Germinal center (tissue), 1 donor: Measurements from ENCODE around the gene METTL25.

Source experiments
- DNase-seq: peaks from one replicate; pipeline ENCODE4 v3.0.0; 2012; ENCODE audit warnings: mixed read lengths, low spot score

METTL25 gene

DNA sequence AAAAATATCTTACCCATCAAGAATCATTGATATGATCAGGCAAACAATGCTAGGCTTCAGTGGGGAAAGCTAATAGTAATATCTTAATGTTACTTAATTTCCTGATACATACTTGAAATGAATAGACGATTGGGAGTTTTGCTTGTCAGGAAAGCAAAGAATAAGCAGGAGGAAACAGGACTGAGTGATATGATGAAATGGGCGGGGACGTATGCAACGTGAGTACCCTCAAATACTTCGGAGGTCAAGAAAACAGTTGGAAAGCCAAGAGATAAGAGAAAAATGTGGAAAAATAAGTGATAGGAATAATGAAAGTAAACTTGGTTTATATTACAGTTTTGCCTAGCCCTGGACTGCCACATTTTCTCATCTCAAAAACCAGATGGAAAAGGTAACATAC is 49.2 kb downstream of the METTL25 start:
- DNase-seq = no peak

DNA sequence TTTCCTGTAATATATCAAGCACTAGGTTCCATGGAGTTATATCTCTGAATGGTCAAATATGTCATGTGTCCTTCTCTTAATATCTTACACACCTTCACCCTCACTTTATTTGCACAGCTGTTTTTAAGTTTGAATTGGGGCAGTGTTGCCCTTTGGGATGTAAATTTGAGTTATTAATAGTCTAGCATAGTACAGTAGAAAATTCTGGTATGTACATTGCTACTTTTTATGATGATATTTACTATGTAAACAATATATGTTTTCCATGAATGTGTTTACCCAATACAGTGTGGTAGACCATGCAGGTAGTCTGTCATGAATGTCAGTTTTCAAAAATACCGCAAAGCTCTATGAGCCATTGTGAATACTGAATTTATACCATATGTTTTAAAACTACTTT is 50.5 kb downstream of the METTL25 start:
- no peak for DNase-seq

DNA sequence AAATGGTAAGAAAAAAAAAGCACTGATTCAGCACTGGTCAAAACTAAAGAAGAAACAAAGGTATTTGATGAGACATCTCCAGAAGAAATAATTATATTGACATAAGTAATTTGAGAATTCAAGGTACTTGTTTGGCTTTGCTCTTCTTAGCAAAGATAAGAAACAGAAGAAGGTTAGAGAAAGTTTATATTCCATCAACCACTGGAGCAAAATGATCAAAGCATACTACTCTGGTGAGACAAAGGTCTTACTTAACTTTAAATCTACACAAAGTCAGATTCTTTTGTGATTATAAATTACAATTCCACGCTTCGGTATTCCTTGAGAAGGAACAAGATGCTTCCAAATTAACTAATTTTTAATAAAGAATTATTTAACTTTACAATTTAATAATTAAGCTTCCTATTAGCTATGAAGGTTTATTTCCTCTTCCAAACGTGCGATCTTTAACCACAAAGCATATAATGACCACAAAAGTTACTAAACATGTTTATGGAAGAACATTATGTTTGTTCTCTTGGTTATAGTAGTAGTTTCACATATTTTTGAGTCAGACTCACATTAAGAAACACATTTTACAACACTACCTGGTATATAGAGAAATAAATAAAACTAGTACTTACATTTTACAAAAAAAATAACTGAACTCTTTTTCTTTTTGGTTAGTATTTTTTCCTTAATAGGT is 53.4 kb downstream of the METTL25 start:
- no peak for DNase-seq

DNA sequence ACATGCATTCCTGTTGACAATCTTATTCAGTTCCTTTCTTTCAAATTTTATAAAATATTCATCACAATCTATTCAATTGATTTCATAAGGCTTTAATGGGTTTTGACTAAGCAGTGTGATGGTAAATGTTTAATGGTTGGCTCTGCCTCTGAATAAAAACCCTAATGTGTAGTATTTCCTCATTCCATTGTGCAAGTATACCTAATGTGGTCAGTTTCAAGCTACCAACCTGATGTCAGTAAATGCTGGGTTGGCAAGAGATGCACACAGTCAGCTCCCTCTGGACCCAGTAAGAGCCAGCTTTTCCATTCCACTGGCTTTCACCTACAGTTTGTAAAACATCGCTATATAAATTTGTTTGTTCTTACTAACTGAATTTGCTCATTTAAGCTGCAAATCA is 53.9 kb downstream of the METTL25 start:
- no peak for DNase-seq

DNA sequence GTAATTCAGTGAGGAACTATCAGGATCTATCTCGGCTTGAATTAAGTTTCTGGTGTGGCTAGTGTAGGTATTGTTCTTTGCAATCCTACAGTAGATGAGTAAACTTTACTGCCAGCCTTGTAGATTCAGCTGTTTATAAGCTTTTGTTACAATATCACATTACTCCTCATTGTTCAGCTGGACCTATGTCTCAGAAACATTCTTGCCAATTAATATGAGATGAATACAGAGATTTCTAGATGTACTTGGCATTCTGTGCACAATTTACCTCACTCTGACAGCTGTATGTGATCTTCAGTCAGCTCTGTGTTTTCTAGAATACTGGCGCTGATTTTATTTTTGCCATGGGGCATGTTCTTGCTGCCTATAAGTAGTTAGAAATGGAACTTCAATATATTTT is 55.7 kb downstream of the METTL25 start:
- DNase-seq = no peak

DNA sequence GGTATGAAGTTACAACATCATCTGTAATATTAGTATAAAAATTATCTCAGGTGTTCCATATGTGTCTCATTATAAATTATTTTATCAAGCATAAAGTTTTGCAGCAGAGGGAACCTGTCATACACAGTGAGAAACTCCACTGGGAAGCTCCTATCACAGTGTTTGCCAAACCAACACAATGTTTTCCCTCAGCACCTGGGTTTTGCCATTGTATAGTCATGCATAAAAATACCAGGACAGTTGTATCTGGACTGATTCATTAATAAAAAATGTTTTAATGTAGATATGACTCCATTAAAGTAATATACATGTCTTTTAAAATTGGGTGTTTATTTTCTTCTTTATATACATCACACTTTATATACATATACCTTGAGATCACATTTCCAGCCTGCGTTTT is 56.6 kb downstream of the METTL25 start:
- DNase-seq = no peak

DNA sequence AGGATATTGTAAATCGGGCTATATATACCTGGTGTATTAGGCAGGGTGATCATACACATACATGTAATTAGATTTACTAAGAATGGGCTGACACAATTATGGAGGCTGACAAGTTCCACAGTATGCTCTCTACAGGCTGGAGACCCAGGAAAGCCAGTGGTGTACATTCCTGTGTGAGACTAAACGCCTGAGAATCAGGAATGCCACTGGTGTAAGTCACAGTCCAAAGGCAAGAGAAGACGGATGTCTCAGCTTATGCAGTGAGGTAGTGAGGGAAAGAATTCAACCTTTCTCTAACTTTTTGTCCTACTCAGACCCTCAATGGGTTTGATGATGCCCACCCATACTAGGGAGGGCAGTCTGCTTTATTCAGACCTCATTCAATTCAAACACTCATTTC is 57.1 kb downstream of the METTL25 start:
- no peak for DNase-seq

DNA sequence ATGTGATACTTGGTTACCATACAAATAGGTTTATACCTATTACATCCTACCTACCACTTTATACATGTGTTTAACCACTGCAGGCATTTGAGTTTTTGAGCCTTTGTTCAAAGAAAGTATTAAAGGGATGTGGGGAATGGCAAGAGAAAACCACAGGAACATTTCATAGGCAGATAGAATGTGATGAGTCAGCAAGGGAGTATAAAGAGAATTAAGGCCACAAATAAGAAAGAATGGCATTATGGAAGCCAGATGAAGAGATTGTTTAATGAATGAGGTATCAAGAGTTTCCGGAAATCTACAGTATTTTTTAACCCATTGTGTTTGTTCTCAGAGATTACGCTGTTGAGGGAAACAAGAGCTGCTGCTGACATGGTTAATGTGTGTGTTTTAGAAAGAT is 66.9 kb downstream of the METTL25 start:
- DNase-seq = no peak

DNA sequence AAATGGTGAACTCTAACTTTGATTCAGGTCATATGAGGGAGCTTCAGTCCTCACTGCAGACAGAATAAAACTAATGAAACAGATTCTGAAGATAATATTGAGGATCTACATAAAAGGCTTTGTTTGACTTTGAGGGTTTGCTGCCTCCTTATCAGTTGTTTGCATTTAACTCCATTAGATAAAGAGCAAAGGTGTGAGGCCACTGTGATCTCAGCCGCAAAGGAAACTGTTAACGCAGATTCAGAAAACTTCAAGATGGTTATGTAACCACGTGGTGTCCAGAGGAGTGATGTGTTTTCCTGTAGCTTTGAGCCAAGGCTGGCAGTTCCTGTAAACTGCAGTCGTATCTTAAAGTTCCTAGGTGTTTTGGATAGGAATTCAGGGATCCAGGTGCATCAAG is 67.8 kb downstream of the METTL25 start:
- no peak for DNase-seq

DNA sequence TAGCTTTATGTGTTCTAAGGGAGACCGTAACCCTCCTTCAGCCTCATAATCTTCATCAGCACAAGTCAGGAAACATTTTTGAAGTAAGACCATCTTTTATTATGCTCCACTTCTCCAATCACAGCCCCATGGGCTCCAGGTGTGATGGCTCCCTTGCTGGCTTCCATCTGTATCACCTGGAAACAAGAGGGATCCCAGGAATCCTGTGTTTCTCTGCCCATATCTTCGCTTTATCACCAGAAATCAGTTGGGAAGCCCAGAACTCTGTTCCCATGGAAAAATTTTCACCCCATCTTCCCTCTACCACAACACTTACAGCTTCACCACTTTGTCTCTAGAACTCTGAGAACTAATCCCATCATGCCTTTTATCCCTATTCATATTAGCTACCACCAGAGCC is 68.3 kb downstream of the METTL25 start:
- DNase-seq = no peak

DNA sequence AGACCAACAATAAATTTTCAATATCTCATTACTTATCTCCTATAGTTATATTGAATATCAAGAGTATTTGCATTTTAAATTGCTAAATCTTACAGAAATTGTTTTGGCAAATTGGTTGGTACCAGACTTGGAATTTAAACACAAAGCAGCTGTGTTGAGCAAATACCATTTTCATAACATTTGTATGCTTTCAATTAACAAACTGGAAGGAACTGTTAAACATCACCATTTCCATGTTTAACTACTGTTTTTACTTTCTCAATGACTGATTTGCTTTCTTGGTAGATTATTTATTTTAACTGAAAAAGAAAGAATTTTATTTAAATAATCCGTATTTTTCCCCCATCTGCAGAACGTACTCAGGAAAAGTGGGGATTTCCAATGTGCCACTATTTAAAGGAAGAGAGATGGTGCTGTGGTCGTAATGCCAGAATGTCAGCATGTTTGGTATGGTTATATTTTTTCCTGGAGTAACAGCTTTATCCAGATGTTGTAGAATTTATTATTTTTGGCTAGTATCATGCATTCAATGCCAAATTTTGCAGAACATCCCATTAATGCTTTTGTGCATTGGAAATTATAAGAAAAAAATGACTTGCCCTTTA is 72.3 kb downstream of the METTL25 start:
- no peak for DNase-seq

DNA sequence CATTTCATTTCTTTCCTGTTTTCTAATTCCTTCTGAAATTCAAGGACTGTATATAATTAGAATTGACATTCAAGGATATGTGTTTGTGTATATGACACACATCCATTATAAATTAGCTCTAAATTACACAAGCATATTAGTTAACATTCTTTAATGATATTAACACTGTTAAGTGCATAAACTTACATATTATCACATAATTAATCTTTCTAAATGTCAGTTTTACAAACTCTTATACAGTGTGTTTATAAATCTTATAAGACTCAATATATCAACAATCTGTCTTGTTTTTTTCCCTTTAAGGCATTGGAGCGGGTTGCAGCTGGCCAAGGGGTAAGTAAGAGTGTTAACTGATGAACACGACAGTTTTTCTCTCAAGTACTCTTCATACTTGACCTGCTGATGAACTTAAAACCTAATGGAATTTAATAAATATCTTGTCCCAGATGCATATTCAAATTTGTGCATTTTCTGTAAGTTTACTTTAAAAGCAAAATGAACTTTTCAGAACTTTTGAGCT is 76.1 kb downstream of the METTL25 start:
- DNase-seq = no peak

DNA sequence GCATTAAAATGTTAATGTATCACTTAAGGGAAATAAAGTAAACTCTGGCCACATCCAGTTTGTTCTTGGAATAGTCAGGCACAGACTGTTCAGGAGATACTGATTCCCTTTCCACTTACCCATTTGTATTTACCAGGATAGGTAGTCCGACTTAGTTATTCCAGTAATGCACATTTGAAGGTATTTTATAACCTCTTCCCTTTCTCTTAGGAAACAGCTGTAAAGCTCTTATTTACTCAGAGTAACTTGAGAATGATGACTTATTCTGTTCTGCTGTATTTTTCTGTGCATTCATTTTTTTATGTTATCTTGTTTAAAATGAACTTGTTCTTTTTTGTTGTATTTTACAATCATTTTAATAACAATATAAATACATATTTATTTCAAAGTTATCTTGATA is 78.0 kb downstream of the METTL25 start:
- no peak for DNase-seq

DNA sequence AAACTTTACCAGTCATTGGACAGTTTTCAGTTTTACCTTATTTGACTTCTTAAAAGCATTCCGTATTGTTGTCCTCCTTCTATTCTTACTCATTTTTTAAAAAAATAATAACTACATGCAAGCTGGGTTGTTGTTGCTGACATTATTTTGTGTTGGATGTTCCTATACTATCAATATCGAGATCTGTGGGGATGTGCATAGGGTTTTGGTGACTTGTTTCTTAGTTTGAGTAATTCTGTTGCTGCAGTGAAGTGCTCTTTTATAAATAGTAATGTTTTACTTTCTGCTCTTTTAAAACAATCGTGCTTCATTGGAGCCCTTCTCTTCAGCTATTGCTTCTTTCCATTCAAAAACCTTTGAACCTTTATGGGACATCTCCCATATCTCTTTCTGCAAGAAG is 79.4 kb downstream of the METTL25 start:
- no peak for DNase-seq

DNA sequence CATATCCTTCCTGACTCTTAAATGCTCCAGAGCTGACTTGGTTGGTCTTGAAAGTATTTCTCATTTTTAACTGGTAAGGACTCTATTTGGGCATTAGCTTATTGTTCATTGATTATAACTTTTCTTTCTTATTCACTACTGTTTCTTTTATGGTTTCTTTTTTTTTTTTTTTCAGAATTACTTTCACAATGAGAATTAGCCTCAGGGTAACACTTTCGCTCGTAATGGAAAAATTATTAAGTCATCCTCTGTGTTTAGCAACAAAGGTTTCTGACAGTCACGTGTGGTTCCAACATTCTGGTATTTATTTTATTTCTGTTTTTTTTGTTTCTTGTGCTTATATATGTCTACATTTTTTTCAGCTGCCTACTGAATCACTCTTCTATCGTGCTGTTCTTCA is 80.0 kb downstream of the METTL25 start:
- no peak for DNase-seq

DNA sequence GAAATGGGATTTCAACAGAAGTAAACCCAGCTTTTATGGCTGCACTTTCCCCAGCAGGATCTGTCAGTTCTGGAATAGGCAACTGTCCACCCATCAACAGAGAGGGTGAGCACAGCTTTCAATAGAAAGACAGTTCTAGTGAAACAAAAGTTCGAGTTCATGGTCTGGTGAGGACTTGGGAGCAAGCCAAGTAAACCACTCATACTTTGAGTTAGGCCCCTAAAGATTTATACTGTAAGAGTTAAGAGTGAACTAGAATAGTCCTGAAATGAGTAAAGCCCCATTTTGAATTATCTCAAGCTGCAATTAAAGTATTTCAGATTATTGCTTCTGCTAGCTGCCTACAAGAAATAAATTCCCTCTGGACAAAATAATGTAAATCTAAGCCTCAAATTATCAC is 82.6 kb downstream of the METTL25 start:
- no peak for DNase-seq

DNA sequence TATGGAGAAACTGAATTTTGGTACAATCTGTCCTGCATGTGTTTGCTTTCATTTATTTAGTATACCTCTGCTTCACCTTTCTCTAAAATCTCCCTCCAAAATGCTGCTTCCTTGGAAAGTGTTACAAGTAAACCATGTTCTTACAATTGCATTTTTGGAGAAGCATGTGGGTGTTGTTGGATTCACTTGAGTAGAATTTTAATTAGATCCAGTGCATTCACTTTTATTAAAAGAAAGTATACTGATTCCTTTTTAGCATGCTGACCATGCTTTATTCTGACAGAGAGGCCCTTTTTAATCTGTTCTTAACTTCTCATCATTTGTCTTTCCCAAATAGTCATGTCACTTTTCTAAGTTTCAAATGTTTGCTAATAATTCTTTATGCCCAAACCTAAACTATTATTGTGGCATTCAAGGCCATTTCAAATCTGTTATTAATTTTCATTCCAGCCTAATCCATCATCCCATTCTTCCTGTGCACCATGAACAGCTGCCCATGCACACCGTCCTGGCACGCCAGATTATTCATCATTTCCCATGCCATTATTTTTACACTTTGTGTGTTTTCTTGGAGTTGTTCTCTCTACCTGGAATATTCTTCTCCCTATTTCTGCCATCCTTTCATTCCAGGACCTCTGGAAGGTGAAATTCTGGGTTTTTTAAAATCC is 90.7 kb downstream of the METTL25 start:
- no peak for DNase-seq

DNA sequence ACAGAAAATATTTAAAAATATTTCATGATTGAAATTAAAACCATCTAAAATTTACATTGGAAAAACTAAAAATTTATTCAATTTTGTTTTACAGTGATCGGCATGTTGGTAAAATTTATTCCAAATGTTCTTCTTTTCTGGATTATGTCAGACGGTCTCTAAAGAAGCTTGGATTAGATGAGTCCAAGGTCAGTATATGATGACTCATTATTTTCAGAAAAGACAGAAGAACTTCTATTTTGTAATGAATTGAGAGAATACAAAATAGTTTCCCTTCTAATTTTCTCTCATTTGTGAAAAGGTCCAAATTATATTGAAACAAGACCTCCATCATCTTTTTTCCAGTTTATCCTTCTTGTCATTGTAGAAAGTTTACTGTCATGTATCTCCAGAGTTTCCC is 98.3 kb downstream of the METTL25 start:
- no peak for DNase-seq

DNA sequence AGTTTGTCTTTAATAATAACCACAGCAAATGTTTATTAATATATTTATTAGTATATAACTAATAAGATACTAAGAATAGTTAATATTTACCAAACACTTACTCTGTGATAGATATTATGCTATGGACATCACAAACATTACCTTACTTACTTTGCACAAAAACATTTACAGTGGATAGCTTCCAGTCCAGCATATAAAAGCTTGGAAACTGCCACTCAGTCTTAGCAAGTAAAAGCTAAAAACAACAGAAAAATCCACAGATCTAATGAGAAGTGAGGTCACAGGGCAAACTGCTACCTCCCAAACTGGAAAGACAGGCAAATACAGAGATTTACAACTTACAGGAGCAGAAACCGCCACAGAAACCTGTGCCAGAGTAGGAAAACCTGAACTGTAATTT is 99.8 kb downstream of the METTL25 start:
- no peak for DNase-seq

DNA sequence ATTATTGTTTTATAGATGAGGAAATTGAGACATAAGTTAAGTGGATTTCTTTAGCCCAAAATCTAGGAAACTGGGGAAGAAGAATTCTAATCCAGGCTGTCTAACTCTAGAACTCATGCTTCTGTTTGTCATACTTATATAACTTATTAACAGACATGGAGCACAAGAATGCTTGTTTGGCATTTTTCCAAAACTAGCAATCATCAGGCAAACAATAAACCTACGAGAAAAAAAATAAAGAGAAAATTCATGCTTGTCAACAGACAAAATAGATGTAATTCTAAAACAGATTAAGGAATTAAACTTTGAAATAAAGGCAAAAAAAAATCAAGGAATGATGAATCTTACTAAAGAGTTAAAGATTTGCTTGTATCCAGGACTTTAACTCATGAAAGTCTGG is 103.1 kb downstream of the METTL25 start:
- DNase-seq = no peak

DNA sequence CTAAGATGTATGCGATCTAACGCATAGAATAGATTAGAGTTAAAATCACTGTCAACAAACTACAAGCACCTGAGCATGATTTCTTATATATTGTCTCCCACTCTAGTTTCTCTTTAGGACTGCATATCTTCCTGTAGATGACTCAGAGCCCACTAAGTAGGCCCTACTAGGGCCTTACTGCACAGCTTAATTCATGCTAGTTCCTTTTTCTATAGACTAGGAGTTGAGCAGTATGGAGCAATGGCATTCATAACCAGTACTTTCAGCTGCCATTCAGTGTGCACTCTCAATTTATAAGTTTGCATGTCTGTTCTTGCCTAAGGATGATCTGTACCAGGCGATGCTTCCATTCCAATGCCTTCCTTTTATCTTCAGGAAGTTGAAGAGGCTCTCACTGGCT is 103.5 kb downstream of the METTL25 start:
- no peak for DNase-seq

DNA sequence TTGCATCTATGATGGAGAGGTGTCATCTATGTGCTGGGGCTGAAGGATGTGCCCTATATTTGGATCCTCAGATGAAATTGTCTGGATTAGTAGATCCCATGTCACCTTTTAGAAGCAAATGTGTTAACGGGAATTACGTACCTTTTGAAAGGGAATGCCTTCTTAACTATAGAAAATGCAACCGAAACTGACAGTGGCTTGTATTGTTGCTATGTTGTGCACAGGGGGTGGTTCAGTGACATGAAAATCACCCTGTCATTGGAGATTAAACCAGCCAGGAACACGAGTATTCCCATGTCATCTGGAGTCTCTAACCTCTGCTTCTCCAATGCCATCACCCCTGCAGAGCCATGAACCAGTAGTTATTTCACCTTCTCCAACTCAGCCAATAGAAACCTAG is 110.2 kb downstream of the METTL25 start:
- no peak for DNase-seq

DNA sequence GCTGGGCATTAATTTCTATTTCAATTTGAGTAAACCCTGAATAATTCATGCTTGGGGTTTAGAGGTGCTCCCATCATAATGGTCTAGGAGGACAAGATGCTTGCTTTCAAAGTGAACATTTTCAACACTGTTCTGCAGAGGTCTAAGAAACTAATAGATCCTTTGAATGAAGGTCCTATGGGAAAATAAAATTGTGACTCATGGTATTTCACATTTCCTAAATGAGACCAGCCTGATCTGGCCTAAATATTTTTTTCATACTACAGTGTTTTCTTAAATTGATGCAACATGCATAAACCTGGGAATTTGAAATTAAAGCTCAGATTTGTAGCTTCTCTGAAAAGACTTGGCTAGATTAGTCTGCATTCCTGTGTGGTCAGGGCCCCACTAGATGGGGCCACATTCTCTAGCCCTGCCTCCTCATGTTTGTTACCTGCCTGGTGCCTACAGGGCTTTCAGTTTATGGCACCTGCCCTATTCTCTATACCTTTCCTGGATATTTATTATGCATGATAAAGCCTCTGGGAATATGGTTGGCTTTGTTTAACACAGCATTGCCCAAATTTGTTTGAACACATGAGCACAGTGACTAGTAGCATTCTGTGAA is 112.7 kb downstream of the METTL25 start:
- no peak for DNase-seq
